Body of pancreas (tissue), 4 donors: ENCODE data around the gene SMG1. TPM values are rescaled to one million over a fixed set of nuclear protein-coding genes. Genes with fewer than 3 reads are reported as not detected.
"Not testable (repeated sequence)": the region's sequence is repeated elsewhere in the genome, so short reads cannot be mapped to it uniquely, and the experiment has no call there.

Source experiments
- ATAC-seq: fragments of 150-250 bp; one replicate; pipeline ENCODE4 v1.9.1; 2016
- DNase-seq, 4 donors: peaks; one replicate each; pipeline ENCODE4 v3.0.0-alpha.2; 2019
- H3K27ac ChIP-seq, 4 donors: fragments of 200-600 bp; sonication (generic); 1 replicate in 3 of 4; 2 replicates in 1 of 4; pipeline versions ENCODE4 v1.5.1 to v1.6.1; 2016 to 2019; ENCODE audit warnings: mild to moderate bottlenecking in 1 of 4, mixed read lengths in 1 of 4, moderate library complexity in 1 of 4
- H3K27me3 ChIP-seq, 2 donors: fragments of 200-600 bp; sonication (generic); one replicate each; pipeline ENCODE4 v1.6.0; 2016; ENCODE audit warnings: mild to moderate bottlenecking in 1 of 2
- H3K36me3 ChIP-seq, 2 donors: fragments of 200-600 bp; sonication (generic); replicated peaks in 1 of 2; 2 replicates each; pipeline ENCODE4 v1.5.1; 2016; ENCODE audit warnings: low read depth in 2 of 2; ENCODE audit not compliant: insufficient read depth in 1 of 2
- H3K4me1 ChIP-seq: fragments of 200-600 bp; sonication (generic); one replicate; pipeline ENCODE4 v1.6.0; 2016
- H3K4me3 ChIP-seq, 2 donors: fragments of 200-600 bp; sonication (generic); 1 replicate in 1 of 2; 2 replicates in 1 of 2; pipeline ENCODE4 v1.5.1; 2016 to 2019
- H3K9me3 ChIP-seq, 3 donors: fragments of 200-600 bp; sonication (generic); 1 replicate in 2 of 3; 2 replicates in 1 of 3; pipeline ENCODE4 v1.5.1; 2016
- WGBS, 2 donors: methylation state at CpG; one replicate each; pipeline ENCODE4 v1.1.5; 2017; 5-methylcytosine and 5-hydroxymethylcytosine counted together
- intact Hi-C: fragments of 100-400 bp; cut with DNase I; formaldehyde crosslinking; loops from one replicate; pipeline ENCODE4 v1.15.1; 2023
- total RNA-seq, 2 donors: library from RNA; depleted of rRNA; stranded (reverse); fragments of >200 nt; gene quantifications; one replicate each; pipeline ENCODE4 v1.1.0, GENCODE V29; 2016

Gene SMG1
- total RNA-seq, 2 donors from 2014 or later, result 50.3 to 59.3 TPM

DNA sequence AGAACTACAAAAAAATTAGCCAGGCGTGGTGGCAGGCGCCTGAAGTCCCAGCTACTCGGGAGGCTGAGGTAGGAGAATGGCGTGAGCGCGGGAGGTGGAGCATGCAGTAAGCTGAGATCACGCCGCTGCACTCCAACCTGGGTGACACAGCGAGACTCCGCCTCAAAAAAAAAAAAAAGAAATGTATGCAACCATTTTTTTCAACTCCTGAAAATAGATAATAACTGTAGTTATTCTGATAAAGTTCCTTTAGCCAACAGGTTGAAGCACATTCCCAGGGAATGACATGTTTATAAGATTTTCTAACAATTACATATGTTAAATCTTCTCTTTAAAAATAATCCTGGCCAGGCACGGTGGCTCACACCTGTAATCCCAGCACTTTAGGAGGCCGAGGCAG, 17.5 kb downstream of the SMG1 start:
- DNase-seq, H3K4me1 ChIP-seq, ATAC-seq, H3K36me3 ChIP-seq, H3K4me3 ChIP-seq, intact Hi-C loops, H3K27ac ChIP-seq, H3K27me3 ChIP-seq, H3K9me3 ChIP-seq: not testable (repeated sequence)
- 94 to 95% methylated on average over 12 of the region's 12 CpGs for WGBS, 2 donors

GRCh38 chr16:18902778-18903177, 23.4 kb downstream of the SMG1 start:
- H3K27ac ChIP-seq, H3K27me3 ChIP-seq, H3K36me3 ChIP-seq, intact Hi-C loops, H3K4me1 ChIP-seq, ATAC-seq, H3K4me3 ChIP-seq, DNase-seq, H3K9me3 ChIP-seq: not testable (repeated sequence)
- 83 to 96% methylated on average over 7 of the region's 7 CpGs for WGBS, 2 donors

DNA sequence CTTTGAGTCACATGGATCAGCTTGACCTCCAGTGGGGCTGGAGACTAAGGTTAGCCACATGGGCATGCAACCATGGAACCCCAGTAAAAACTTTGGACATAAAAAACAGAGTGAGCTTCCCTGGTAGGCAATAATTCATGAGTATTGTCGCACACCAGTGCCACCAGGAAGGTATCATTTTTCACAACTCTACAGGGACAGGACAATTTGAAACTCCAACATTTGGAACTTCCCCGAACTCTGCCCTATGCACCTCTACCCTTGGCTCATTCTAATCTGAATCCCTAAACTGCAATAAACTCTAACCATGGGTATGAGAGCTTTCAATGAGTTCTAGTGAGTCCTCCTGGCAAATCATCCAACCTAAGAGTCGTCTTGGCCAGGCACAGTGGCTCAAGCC, 24.2 kb downstream of the SMG1 start:
- H3K4me3 ChIP-seq, H3K27ac ChIP-seq, H3K27me3 ChIP-seq, H3K9me3 ChIP-seq, DNase-seq, H3K4me1 ChIP-seq, intact Hi-C loops, ATAC-seq, H3K36me3 ChIP-seq: not testable (repeated sequence)
- WGBS, 2 donors, result 85 to 90% methylated on average over 2 to 3 of the region's 3 CpGs

DNA sequence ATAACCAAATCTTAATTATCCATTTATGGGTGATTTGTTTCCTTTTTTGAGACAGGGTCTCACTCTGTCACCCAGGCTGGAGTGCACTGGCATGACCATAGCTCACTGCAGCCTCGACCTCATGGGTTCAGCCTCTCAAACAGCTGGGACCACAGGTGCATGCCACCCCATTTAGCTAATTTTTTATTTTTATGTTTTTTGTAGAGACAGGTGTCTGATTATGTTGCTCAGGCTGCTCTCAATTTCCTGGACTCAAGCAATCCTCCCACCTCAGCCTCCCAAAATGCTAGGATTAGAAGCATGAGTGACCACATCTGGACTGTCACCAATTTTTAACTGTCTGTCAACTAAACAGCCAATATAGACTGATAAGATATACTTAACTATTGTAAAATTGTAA, 25.0 kb downstream of the SMG1 start:
- 100% methylated on average over 1 of the region's 1 CpG for WGBS, 2 donors
- H3K27me3 ChIP-seq, intact Hi-C loops: not testable (repeated sequence)

DNA sequence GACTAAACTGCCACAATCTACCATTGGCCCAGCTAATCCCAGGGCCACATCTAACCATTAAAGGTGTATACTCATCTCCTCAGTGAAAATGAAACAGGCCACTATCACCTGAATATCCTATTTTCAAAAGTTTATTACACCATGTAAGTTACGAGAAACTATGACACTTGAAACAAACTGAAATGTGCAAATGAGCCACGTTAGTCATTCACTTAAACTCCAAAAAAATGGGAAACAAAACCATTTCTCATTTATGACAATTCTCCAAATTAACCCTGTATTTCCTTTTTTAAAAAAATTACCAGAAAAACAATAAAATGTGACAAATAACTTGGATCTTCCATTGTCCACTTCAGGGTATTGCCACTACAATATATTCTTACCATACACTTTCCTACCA, 41.8 kb downstream of the SMG1 start:
- WGBS, 2 donors, result 69 to 80% methylated on average over 2 of the region's 2 CpGs
- DNase-seq, H3K4me1 ChIP-seq, H3K27me3 ChIP-seq, H3K36me3 ChIP-seq, ATAC-seq, intact Hi-C loops, H3K9me3 ChIP-seq, H3K4me3 ChIP-seq, H3K27ac ChIP-seq: not testable (repeated sequence)

More for the DNA sequence above, 25.0 kb downstream of the SMG1 start:
- H3K4me1 ChIP-seq, H3K9me3 ChIP-seq, DNase-seq, H3K36me3 ChIP-seq, H3K27ac ChIP-seq, H3K4me3 ChIP-seq, ATAC-seq: not testable (repeated sequence)

DNA sequence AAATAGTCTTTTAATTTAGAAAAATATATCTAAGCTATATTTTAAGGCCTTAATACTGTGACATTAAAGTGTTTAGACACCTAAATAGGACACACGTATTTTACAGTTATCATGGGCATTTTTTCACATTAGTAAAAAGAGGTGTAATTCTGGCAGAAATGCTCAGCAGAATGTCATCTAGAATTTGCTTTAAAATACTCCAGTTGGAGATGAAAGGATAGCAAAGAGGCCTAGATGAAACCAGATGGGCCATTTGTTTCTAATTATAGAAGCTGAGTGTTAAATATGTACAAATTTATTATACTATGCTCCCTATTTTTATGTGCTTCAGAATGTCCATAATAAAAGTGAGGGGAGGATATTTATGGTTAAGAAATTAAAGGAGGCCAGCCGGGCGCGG, 48.5 kb downstream of the SMG1 start:
- ATAC-seq, H3K9me3 ChIP-seq, H3K27ac ChIP-seq, H3K4me3 ChIP-seq, H3K36me3 ChIP-seq, H3K27me3 ChIP-seq, intact Hi-C loops, DNase-seq, H3K4me1 ChIP-seq: not testable (repeated sequence)
- 95% methylated on average over 4 of the region's 4 CpGs for WGBS, 2 donors

GRCh38 chr16:18877259-18877658, 48.9 kb downstream of the SMG1 start:
- intact Hi-C loops, ATAC-seq, H3K4me3 ChIP-seq, H3K4me1 ChIP-seq, H3K27me3 ChIP-seq, DNase-seq, H3K9me3 ChIP-seq, H3K27ac ChIP-seq, H3K36me3 ChIP-seq: not testable (repeated sequence)
- WGBS, 2 donors, result 85 to 88% methylated on average over 4 of the region's 4 CpGs

DNA sequence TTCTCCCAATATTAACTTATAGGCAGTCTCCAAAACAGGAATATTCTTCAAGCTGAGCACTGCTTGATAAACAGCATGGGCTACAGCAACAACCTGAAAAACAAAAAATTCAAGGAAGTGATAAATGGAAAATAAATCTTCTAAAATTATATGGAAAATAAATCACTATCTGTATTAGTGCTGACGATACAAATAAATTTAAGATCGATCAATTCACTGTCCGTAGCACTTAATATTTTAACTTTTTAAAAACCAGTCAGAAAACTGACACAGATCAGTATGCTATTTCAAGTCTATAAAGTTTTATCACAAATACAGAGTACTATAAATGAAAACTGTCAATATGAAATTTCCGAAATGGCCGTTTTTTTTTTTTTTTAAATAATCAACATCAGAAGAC, 49.9 kb downstream of the SMG1 start:
- ATAC-seq, H3K36me3 ChIP-seq, H3K9me3 ChIP-seq, intact Hi-C loops, H3K27ac ChIP-seq, H3K4me1 ChIP-seq, DNase-seq, H3K27me3 ChIP-seq, H3K4me3 ChIP-seq: not testable (repeated sequence)
- WGBS, 2 donors, result 88 to 95% methylated on average over 5 of the region's 5 CpGs

GRCh38 chr16:18869043-18869771, 57.0 kb downstream of the SMG1 start:
- H3K9me3 ChIP-seq, H3K27me3 ChIP-seq, DNase-seq, H3K36me3 ChIP-seq, H3K4me1 ChIP-seq, ATAC-seq, intact Hi-C loops, H3K27ac ChIP-seq, H3K4me3 ChIP-seq: not testable (repeated sequence)
- WGBS, 2 donors, result 77 to 86% methylated on average over 2 of the region's 2 CpGs

GRCh38 chr16:18866277-18866823, 59.9 kb downstream of the SMG1 start:
- WGBS, 2 donors, result 83 to 90% methylated on average over 2 of the region's 2 CpGs
- H3K27me3 ChIP-seq, H3K4me1 ChIP-seq, H3K27ac ChIP-seq, H3K9me3 ChIP-seq, H3K4me3 ChIP-seq, DNase-seq, ATAC-seq, H3K36me3 ChIP-seq, intact Hi-C loops: not testable (repeated sequence)

DNA sequence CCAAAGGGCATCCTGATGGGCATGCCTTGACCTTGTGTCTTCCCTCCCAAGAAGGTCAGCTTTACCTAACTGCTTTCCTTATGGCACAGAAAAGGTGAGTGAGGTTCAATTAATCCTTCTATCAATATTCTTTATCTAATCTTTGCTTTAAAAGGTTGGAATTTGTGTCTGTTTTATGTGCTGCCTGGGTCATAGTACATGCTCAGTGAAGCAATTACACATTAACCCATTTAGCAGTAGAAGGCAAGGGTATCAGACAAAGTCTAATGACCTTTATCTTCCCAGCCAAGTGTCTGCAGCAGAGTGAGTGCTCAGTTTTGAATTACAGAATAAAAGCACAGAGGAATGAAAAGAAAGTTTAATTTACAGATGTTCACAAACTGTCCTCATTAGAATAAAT, 63.3 kb downstream of the SMG1 start:
- not testable (repeated sequence) for ATAC-seq, H3K36me3 ChIP-seq

More for the DNA sequence above, 63.3 kb downstream of the SMG1 start:
- H3K4me1 ChIP-seq, H3K9me3 ChIP-seq, H3K27me3 ChIP-seq, H3K4me3 ChIP-seq, intact Hi-C loops, DNase-seq, H3K27ac ChIP-seq: not testable (repeated sequence)
